ENCODE results near the gene SRRM4. TPM values are rescaled to one million over a fixed set of nuclear protein-coding genes. Genes with fewer than 3 reads are reported as not detected.

SRRM4 gene
- total RNA-seq, 1 experiment from 2014 or later, result not detected

DNA sequence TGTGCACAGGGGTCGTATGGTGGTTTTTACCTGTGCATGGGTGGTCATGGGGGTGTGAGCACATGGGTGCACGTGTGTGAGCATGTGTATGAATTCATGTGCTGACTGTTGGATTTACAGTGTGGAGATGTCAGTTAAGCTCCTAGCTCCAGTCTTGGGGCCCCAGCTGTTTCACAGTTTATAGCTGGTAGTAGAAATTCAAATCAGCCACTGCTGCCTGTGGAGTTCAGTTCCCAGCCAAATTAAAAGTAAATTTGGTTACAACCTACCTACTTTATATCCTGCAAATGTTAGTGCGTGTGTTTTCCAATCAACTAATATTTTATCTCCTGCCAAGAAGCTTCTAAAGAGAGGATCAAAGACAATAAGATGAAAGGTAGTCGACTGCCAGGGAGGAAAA, 141.4 kb downstream of the SRRM4 start:
- peaks cover 16% of the 10 kb centered on the region for H3K9me3 Mint-ChIP-seq (ENCODE audit: unreplicated experiment)
- ChIA-PET CTCF (interaction anchor here (0.6 to 1.1 kb wide), 2 partner anchors 8 to 956 kb away, joined by 3 to 4 read pairs; no protein-coding TSS in a partner anchor), POLR2A (no interaction called here)
- no peaks in the 10 kb centered on the region for H3K4me1 Mint-ChIP-seq (ENCODE audit: insufficient read depth, unreplicated experiment)
- no peak for DNase-seq (ENCODE audit: unreplicated experiment)
- no peak overlapping the region for H3K27ac Mint-ChIP-seq (ENCODE audit: low read depth, unreplicated experiment)
- TF ChIP-seq, protein P1, sequence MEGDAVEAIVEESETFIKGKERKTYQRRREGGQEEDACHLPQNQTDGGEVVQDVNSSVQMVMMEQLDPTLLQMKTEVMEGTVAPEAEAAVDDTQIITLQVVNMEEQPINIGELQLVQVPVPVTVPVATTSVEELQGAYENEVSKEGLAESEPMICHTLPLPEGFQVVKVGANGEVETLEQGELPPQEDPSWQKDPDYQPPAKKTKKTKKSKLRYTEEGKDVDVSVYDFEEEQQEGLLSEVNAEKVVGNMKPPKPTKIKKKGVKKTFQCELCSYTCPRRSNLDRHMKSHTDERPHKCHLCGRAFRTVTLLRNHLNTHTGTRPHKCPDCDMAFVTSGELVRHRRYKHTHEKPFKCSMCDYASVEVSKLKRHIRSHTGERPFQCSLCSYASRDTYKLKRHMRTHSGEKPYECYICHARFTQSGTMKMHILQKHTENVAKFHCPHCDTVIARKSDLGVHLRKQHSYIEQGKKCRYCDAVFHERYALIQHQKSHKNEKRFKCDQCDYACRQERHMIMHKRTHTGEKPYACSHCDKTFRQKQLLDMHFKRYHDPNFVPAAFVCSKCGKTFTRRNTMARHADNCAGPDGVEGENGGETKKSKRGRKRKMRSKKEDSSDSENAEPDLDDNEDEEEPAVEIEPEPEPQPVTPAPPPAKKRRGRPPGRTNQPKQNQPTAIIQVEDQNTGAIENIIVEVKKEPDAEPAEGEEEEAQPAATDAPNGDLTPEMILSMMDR (IDR thresholded peaks at IDR 0.05; ENCODE audit: unreplicated experiment), result no peak
- no TSS peak for BruUV-seq (replicated peaks)
- H3K4me3 Mint-ChIP-seq (ENCODE audit: unreplicated experiment), result no peak overlapping the region
- H3K36me3 Mint-ChIP-seq (ENCODE audit: insufficient read depth, unreplicated experiment), result no peaks in the 10 kb centered on the region
- no peaks in the 10 kb centered on the region for H3K27me3 Mint-ChIP-seq (ENCODE audit: insufficient read depth, unreplicated experiment)
- intact Hi-C loops (cut with micrococcal nuclease), result no loop called here

DNA sequence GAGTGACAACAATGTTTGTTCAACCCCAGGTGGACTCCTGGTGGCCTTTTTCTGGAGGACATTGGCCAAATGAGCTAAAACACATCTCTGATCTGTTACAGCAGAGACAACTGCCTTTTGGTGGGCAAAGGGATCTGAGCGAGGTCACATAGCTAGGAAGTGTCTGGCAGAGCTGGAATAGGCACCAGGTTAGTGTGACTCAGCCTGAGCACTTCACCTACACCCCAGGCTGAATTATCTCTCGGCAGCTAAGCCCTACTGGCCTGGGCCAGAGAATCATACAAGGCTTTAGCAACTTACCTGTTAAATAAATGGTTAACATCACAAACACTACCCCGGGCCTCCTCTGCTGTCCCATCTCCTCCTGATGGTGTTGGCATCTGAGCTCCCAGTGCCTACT, 147.2 kb downstream of the SRRM4 start:
- H3K4me3 Mint-ChIP-seq (ENCODE audit: unreplicated experiment), result no peak overlapping the region
- TF ChIP-seq, protein P1 (IDR thresholded peaks at IDR 0.05; ENCODE audit: unreplicated experiment), result no peak
- no TSS peak for BruUV-seq (replicated peaks)
- no peaks in the 10 kb centered on the region for H3K4me1 Mint-ChIP-seq (ENCODE audit: insufficient read depth, unreplicated experiment)
- H3K9me3 Mint-ChIP-seq (ENCODE audit: unreplicated experiment), result peaks cover 14% of the 10 kb centered on the region
- no peak for DNase-seq (ENCODE audit: unreplicated experiment)
- POLR2A ChIA-PET, result no interaction called here
- no peak overlapping the region for H3K27ac Mint-ChIP-seq (ENCODE audit: low read depth, unreplicated experiment)
- intact Hi-C loops (cut with micrococcal nuclease), result no loop called here
- H3K27me3 Mint-ChIP-seq (ENCODE audit: insufficient read depth, unreplicated experiment), result no peaks in the 10 kb centered on the region
- H3K36me3 Mint-ChIP-seq (ENCODE audit: insufficient read depth, unreplicated experiment), result no peaks in the 10 kb centered on the region
- CTCF ChIA-PET, result interaction anchor here (0.7 to 1.5 kb wide), 3 partner anchors 12 to 23 kb away, joined by 3 to 5 read pairs (median 3); no protein-coding TSS in a partner anchor

DNA sequence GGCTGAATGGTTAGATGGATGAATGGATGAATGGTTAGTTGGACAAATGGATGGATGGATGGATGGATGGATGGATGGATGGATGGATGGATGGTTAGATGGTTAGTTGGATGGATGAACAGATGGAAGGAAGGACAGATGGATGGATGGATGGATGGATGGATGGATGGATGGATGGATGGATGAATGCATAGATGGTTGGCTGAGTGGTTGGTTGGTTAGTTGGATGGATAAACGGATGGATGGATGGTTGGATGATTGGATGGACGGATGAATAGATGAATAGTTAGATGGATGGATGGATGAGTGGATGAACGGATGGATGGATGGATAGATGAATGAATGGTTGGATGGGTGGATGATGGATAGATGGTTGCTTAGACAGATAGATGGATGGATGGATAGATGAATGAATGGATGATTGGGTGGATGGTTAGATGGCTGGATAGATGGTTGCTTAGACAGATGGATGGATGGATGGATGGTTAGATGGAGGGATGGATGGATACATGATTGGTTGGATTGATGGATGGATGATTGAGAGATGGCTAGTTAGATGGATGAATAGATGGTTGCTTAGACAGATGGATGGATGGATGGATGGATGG, 148.6 kb downstream of the SRRM4 start:
- no peaks in the 10 kb centered on the region for H3K27me3 Mint-ChIP-seq (ENCODE audit: insufficient read depth, unreplicated experiment)
- ChIA-PET CTCF (no interaction called here), POLR2A (no interaction called here)
- no peak overlapping the region for H3K4me3 Mint-ChIP-seq (ENCODE audit: unreplicated experiment)
- no TSS peak for BruUV-seq (replicated peaks)
- H3K4me1 Mint-ChIP-seq (ENCODE audit: insufficient read depth, unreplicated experiment), result no peaks in the 10 kb centered on the region
- no peak for DNase-seq (ENCODE audit: unreplicated experiment)
- intact Hi-C loops (cut with micrococcal nuclease), result no loop called here
- no peak overlapping the region for H3K27ac Mint-ChIP-seq (ENCODE audit: low read depth, unreplicated experiment)
- peaks cover 14% of the 10 kb centered on the region for H3K9me3 Mint-ChIP-seq (ENCODE audit: unreplicated experiment)
- H3K36me3 Mint-ChIP-seq (ENCODE audit: insufficient read depth, unreplicated experiment), result no peaks in the 10 kb centered on the region
- TF ChIP-seq, protein P1 (IDR thresholded peaks at IDR 0.05; ENCODE audit: unreplicated experiment), result no peak

DNA sequence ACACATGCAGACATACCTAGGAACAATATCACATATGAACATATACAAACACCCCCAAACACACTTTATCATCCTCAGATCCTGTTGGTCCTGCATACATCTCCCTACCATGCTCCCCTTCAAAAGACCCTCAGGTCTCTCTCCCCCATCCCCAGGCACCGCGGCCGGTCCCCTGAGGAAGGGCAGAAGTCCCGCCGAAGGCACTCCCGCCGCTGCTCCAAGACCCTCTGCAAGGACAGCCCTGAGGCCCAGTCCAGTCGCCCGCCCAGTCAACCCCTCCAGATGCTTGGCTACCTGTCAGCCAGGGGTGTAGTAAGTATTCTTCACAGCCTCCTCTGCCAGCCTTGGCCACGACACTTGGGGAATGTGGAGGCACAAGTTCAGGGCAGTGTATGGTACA, 149.2 kb downstream of the SRRM4 start:
- H3K9me3 Mint-ChIP-seq (ENCODE audit: unreplicated experiment), result peaks cover 14% of the 10 kb centered on the region
- TF ChIP-seq, protein P1 (IDR thresholded peaks at IDR 0.05; ENCODE audit: unreplicated experiment), result no peak
- no peaks in the 10 kb centered on the region for H3K4me1 Mint-ChIP-seq (ENCODE audit: insufficient read depth, unreplicated experiment)
- ChIA-PET POLR2A (no interaction called here), CTCF (no interaction called here)
- H3K27me3 Mint-ChIP-seq (ENCODE audit: insufficient read depth, unreplicated experiment), result no peaks in the 10 kb centered on the region
- H3K4me3 Mint-ChIP-seq (ENCODE audit: unreplicated experiment), result no peak overlapping the region
- no peak for DNase-seq (ENCODE audit: unreplicated experiment)
- no peak overlapping the region for H3K27ac Mint-ChIP-seq (ENCODE audit: low read depth, unreplicated experiment)
- no TSS peak for BruUV-seq (replicated peaks)
- no peaks in the 10 kb centered on the region for H3K36me3 Mint-ChIP-seq (ENCODE audit: insufficient read depth, unreplicated experiment)
- intact Hi-C loops (cut with micrococcal nuclease), result no loop called here
